GM23248 (cell line): ENCODE results near the gene ACSL4. TPM values are rescaled to one million over a fixed set of nuclear protein-coding genes. Genes with fewer than 3 reads are reported as not detected.

ENCODE experiments used
- DNase-seq: peaks from one replicate; pipeline ENCODE4 v3.0.0-alpha.2; 2015
- H2AFZ ChIP-seq: fragments of 200-600 bp; sonication (generic); 2 replicates; pipeline ENCODE4 v1.6.1; 2016; ENCODE audit warnings: antibody characterized with exemption
- H3F3A ChIP-seq: fragments of 200-600 bp; sonication (generic); 2 replicates; pipeline ENCODE4 v1.6.1; 2016; ENCODE audit warnings: mild to moderate bottlenecking, antibody characterized with exemption, mixed run types; ENCODE audit not compliant: insufficient read depth
- H3K27ac ChIP-seq: fragments of 200-600 bp; sonication (generic); 2 replicates; pipeline ENCODE4 v1.5.1; 2016; ENCODE audit warnings: mild to moderate bottlenecking
- H3K27me3 ChIP-seq: fragments of 200-600 bp; sonication (generic); replicated peaks from 2 replicates; pipeline ENCODE4 v1.6.1; 2016; ENCODE audit warnings: mild to moderate bottlenecking; ENCODE audit not compliant: insufficient read depth
- H3K36me3 ChIP-seq: fragments of 200-600 bp; sonication (generic); 2 replicates; pipeline ENCODE4 v1.6.1; 2016; ENCODE audit warnings: low read depth, mild to moderate bottlenecking
- H3K4me1 ChIP-seq: fragments of 200-600 bp; sonication (generic); 2 replicates; pipeline ENCODE4 v1.6.1; 2016; ENCODE audit warnings: mild to moderate bottlenecking; ENCODE audit not compliant: insufficient read depth
- H3K4me2 ChIP-seq: fragments of 200-600 bp; sonication (generic); one replicate; pipeline ENCODE4 v1.6.1; 2016; ENCODE audit warnings: mild to moderate bottlenecking; ENCODE audit not compliant: unreplicated experiment
- H3K4me3 ChIP-seq: fragments of 200-600 bp; sonication (generic); 2 replicates; pipeline ENCODE4 v1.5.1; 2016; ENCODE audit warnings: mild to moderate bottlenecking
- H3K79me2 ChIP-seq: fragments of 200-600 bp; sonication (generic); 2 replicates; pipeline ENCODE4 v1.6.1; 2016; ENCODE audit warnings: mild to moderate bottlenecking; ENCODE audit not compliant: insufficient read depth
- H3K9ac ChIP-seq: fragments of 200-600 bp; sonication (generic); 2 replicates; pipeline ENCODE4 v1.6.1; 2016; ENCODE audit warnings: mild to moderate bottlenecking
- H3K9me2 ChIP-seq: fragments of 200-600 bp; sonication (generic); 2 replicates; pipeline ENCODE4 v1.6.1; 2016; ENCODE audit warnings: mixed run types, mild to moderate bottlenecking, moderate library complexity; ENCODE audit not compliant: insufficient read depth
- H3K9me3 ChIP-seq: fragments of 200-600 bp; sonication (generic); one replicate; pipeline ENCODE4 v1.6.1; 2017; ENCODE audit warnings: low read depth
- H4K20me1 ChIP-seq: fragments of 200-600 bp; sonication (generic); 2 replicates; pipeline ENCODE4 v1.6.0; 2016; ENCODE audit not compliant: insufficient read depth
- EZH2 ChIP-seq: fragments of 200-600 bp; sonication (generic); IDR thresholded peaks from 2 replicates; pipeline ENCODE4 v1.6.1; 2018; ENCODE audit warnings: antibody characterized with exemption, mild to moderate bottlenecking; ENCODE audit not compliant: insufficient read depth, poor library complexity, severe bottlenecking
- EZH2phosphoT487 ChIP-seq: fragments of 200-600 bp; sonication (generic); IDR thresholded peaks from 2 replicates; pipeline ENCODE4 v1.6.1; 2018; ENCODE audit warnings: antibody characterized with exemption, moderate library complexity, mild to moderate bottlenecking, low read depth; ENCODE audit not compliant: insufficient read depth
- WGBS, 2 experiments: methylation state at CpG; one replicate each; pipeline ENCODE4 v1.1.6; 2015 to 2017; ENCODE audit warnings: low lambda C conversion rate in 2 of 2, low coverage in 1 of 2; ENCODE audit errors: missing lambda C conversion rate in 2 of 2; 5-methylcytosine and 5-hydroxymethylcytosine counted together
- in situ Hi-C: fragments of 300-500 bp; cut with MboI; formaldehyde crosslinking; loops from 2 replicates; pipeline ENCODE4 v1.15.0; 2020
- polyA plus RNA-seq: library from polyadenylated mRNA; unstranded; fragments of >200 nt; fragmentation: Nextera tagmentation; extraction: Ambion mirVana; gene quantifications from 2 replicates; pipeline ENCODE4 v1.2.1, GENCODE V29; 2016
- small RNA-seq: library from RNA; depleted of rRNA; stranded (forward); fragments of <200 nt; gene quantifications from one replicate; pipeline ENCODE3, GENCODE V24; 2014; ENCODE audit warnings: low read depth, low replicate concordance
- total RNA-seq: library from RNA; depleted of rRNA; stranded (reverse); fragments of >200 nt; shearing (Covaris generic); gene quantifications from 2 replicates; pipeline ENCODE4 v1.2.3, GENCODE V29; 2014; rRNA removed

ACSL4 gene
- total and polyA plus RNA-seq, 2 experiments from 2014 or later: 33.2 to 81.7 TPM

DNA sequence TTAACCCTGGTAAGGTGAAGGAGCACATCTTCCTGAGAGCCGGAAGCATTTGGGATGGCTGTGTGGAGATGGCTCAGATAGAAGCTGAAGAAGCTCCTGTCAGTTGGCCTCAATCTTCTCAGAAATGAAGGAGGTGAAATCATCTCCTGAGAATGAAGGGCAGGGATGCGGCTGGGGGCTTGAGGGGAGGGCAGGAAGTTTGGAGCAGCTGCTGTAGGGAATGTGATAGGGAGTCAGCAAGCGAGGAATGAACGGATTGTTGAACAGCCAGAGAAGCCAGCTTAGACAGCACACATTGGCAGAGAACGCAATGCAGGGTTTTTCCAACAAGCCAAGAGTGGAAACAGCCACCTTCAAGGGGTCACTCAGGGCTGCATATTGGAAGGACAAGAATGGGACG is 118.1 kb downstream of the ACSL4 start:
- no peaks in the 10 kb centered on the region for H3K79me2 ChIP-seq

GRCh38 chrX:109601486-109601885 is 131.6 kb downstream of the ACSL4 start:
- H3K36me3 ChIP-seq: no peaks in the 10 kb centered on the region
- in situ Hi-C loops: no loop called here
- H3K9me2 ChIP-seq: no peaks in the 10 kb centered on the region
- WGBS, 2 experiments: 22 to 23% methylated on average over 4 to 5 of the region's 5 CpGs
- H3K9me3 ChIP-seq: no peaks in the 10 kb centered on the region
- H3K4me1 ChIP-seq: no peaks in the 10 kb centered on the region
- no peaks in the 10 kb centered on the region for H3F3A ChIP-seq
- no peak for DNase-seq
- H3K9ac ChIP-seq: no peak overlapping the region
- no peaks in the 10 kb centered on the region for H4K20me1 ChIP-seq
- H3K27me3 ChIP-seq: no peaks in the 10 kb centered on the region
- no peak overlapping the region for H3K27ac ChIP-seq
- no peak overlapping the region for H2AFZ ChIP-seq
- no peaks in the 10 kb centered on the region for H3K79me2 ChIP-seq
- H3K4me3 ChIP-seq: no peak overlapping the region
- H3K4me2 ChIP-seq: no peak overlapping the region
- TF ChIP-seq EZH2phosphoT487: no peak
- TF ChIP-seq EZH2: no peak

More for the DNA sequence above, 118.1 kb downstream of the ACSL4 start:
- in situ Hi-C loops: no loop called here
- Histone ChIP-seq H4K20me1 (no peaks in the 10 kb centered on the region), H3K27ac (no peak overlapping the region), H3K9me2 (no peaks in the 10 kb centered on the region), H3K36me3 (no peaks in the 10 kb centered on the region), H2AFZ (no peak overlapping the region), H3F3A (no peaks in the 10 kb centered on the region), H3K9ac (no peak overlapping the region), H3K4me2 (no peak overlapping the region), H3K4me1 (no peaks in the 10 kb centered on the region), H3K4me3 (no peak overlapping the region), H3K9me3 (no peaks in the 10 kb centered on the region), H3K27me3 (no peaks in the 10 kb centered on the region)
- TF ChIP-seq EZH2: no peak
- no peak for TF ChIP-seq EZH2phosphoT487
- no peak for DNase-seq
- 54 to 59% methylated on average over 4 to 6 of the region's 6 CpGs for WGBS, 2 experiments

GRCh38 chrX:109600237-109600651 is 132.8 kb downstream of the ACSL4 start:
- H2AFZ ChIP-seq: no peak overlapping the region
- no peak overlapping the region for H3K4me2 ChIP-seq
- no peaks in the 10 kb centered on the region for H3K9me3 ChIP-seq
- H3K27me3 ChIP-seq: no peaks in the 10 kb centered on the region
- H3F3A ChIP-seq: no peaks in the 10 kb centered on the region
- H3K79me2 ChIP-seq: no peaks in the 10 kb centered on the region
- no peaks in the 10 kb centered on the region for H4K20me1 ChIP-seq
- H3K4me1 ChIP-seq: no peaks in the 10 kb centered on the region
- H3K9ac ChIP-seq: no peak overlapping the region
- H3K27ac ChIP-seq: no peak overlapping the region
- no peaks in the 10 kb centered on the region for H3K36me3 ChIP-seq
- DNase-seq: peak; percentile 21
- no peak for TF ChIP-seq EZH2
- TF ChIP-seq EZH2phosphoT487: no peak
- in situ Hi-C loops: no loop called here
- 24 to 25% methylated on average over 12 to 16 of the region's 16 CpGs for WGBS, 2 experiments
- H3K4me3 ChIP-seq: no peak overlapping the region
- no peaks in the 10 kb centered on the region for H3K9me2 ChIP-seq

GRCh38 chrX:109596015-109596414 is 137.0 kb downstream of the ACSL4 start:
- H3K9me3 ChIP-seq: no peaks in the 10 kb centered on the region
- H3K9me2 ChIP-seq: no peaks in the 10 kb centered on the region
- H3K4me3 ChIP-seq: no peak overlapping the region
- H3K79me2 ChIP-seq: no peaks in the 10 kb centered on the region
- H3K9ac ChIP-seq: no peak overlapping the region
- H3K4me1 ChIP-seq: no peaks in the 10 kb centered on the region
- TF ChIP-seq EZH2phosphoT487 (no peak), EZH2 (no peak)
- DNase-seq: no peak
- H4K20me1 ChIP-seq: no peaks in the 10 kb centered on the region
- H3K27ac ChIP-seq: no peak overlapping the region
- no peaks in the 10 kb centered on the region for H3K27me3 ChIP-seq
- in situ Hi-C loops: no loop called here
- WGBS, 2 experiments: 71 to 81% methylated on average over 3 of the region's 3 CpGs
- no peak overlapping the region for H3K4me2 ChIP-seq
- H3F3A ChIP-seq: no peaks in the 10 kb centered on the region
- no peak overlapping the region for H2AFZ ChIP-seq
- H3K36me3 ChIP-seq: no peaks in the 10 kb centered on the region

Small RNAs within 50 kb of the gene (small RNA-seq; reads per million reads assigned to genes)
- gene AL118496.2: not detected
- gene RF00019: not detected

Other genes starting within 250 kb of the ACSL4 start
- 9.5 and 11.5 TPM in 2 replicates for gene NXT2, start 196.4 kb downstream of the ACSL4 start, total RNA-seq
- gene NXT2, start 196.4 kb downstream of the ACSL4 start, polyA plus RNA-seq: 5.9 and 6.9 TPM in 2 replicates
- 1.5 TPM in 1 of 2 replicates, not detected in the other for gene KCNE5, start 108.1 kb downstream of the ACSL4 start, total RNA-seq
- gene KCNE5, start 108.1 kb downstream of the ACSL4 start, polyA plus RNA-seq: 0.13 TPM in 1 of 2 replicates, not detected in the other